AG09309 (cell line): ENCODE results near the gene RNF2.

Source experiments
- DNase-seq: peaks from one replicate; pipeline ENCODE4 v3.0.0-alpha.2; 2010; ENCODE audit warnings: low read depth
- H3K4me3 ChIP-seq: 2 replicates; pipeline ENCODE4 v1.5.1; 2011; ENCODE audit warnings: mild to moderate bottlenecking, low read depth, low read length, moderate library complexity; ENCODE audit not compliant: control insufficient read depth
- TF ChIP-seq, protein P1 (sequence below): IDR thresholded peaks from 2 replicates; pipeline ENCODE4 v1.5.1; 2011; ENCODE audit warnings: mild to moderate bottlenecking, low read depth, low read length, inconsistent platforms; ENCODE audit not compliant: insufficient read depth, control insufficient read depth; ENCODE audit errors: missing control alignments

The RNF2 gene

DNA sequence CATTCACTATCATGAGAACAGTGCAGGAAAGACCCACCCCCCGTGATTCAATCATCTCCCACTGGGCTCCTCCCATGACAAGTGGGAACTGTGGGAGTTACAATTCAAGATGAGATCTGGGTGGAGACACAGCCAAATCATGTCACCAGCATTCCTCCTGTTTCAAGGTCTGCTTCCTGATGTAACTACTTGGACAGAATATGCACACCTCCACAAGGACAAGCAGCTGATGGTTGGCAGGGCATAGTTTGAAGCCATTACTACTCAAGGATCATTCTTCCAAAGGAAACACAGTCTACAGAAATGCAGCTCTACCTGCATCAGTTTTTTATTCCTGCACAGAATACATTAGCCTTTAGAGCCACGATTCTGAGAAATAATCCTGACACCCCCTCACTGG lies 28.5 kb upstream of the RNF2 start:
- no peak for DNase-seq
- no peak overlapping the region for H3K4me3 ChIP-seq

DNA sequence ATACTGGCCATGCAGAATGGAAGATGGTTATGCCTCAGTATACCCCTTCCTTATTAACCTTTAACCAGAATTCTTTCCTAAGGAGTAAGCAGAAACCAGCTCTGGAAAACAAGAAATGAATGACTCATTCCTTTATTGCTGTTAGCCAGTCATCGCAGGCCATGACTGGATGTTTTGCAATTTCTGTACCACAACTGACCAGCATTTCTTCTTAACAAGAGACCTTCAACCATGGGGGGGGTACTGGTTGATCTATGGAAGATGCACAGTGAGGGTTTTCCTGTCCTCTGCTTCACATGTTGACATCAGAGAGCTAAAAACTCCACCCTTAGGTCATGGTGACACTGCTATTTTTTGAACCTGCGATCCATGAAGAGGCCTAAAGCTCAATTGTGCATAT lies 28.0 kb upstream of the RNF2 start:
- DNase-seq: peak; percentile 80
- TF ChIP-seq, protein P1, sequence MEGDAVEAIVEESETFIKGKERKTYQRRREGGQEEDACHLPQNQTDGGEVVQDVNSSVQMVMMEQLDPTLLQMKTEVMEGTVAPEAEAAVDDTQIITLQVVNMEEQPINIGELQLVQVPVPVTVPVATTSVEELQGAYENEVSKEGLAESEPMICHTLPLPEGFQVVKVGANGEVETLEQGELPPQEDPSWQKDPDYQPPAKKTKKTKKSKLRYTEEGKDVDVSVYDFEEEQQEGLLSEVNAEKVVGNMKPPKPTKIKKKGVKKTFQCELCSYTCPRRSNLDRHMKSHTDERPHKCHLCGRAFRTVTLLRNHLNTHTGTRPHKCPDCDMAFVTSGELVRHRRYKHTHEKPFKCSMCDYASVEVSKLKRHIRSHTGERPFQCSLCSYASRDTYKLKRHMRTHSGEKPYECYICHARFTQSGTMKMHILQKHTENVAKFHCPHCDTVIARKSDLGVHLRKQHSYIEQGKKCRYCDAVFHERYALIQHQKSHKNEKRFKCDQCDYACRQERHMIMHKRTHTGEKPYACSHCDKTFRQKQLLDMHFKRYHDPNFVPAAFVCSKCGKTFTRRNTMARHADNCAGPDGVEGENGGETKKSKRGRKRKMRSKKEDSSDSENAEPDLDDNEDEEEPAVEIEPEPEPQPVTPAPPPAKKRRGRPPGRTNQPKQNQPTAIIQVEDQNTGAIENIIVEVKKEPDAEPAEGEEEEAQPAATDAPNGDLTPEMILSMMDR: no peak
- no peak overlapping the region for H3K4me3 ChIP-seq

More for the DNA sequence above, 28.5 kb upstream of the RNF2 start:
- TF ChIP-seq, protein P1: no peak

DNA sequence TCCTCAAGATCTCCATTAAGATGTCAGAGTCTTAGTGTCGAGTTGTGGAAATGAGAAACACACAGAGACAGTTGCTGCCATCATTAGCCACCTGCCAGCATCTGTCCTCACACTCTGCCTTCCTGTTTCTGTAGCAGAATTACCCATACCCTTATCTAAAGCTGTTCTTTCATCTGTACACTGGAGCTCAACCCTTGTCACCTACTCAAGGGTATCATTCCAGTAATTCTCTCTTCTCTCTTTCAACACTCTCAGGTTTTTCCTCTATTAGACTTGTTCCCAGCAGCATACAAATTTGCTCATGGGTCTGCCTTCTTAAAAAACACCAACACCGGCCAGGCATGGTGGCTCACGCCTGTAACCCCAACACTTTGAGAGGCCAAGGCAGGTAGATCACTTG lies 27.4 kb upstream of the RNF2 start:
- H3K4me3 ChIP-seq: no peak overlapping the region
- TF ChIP-seq, protein P1: no peak
- no peak for DNase-seq

DNA sequence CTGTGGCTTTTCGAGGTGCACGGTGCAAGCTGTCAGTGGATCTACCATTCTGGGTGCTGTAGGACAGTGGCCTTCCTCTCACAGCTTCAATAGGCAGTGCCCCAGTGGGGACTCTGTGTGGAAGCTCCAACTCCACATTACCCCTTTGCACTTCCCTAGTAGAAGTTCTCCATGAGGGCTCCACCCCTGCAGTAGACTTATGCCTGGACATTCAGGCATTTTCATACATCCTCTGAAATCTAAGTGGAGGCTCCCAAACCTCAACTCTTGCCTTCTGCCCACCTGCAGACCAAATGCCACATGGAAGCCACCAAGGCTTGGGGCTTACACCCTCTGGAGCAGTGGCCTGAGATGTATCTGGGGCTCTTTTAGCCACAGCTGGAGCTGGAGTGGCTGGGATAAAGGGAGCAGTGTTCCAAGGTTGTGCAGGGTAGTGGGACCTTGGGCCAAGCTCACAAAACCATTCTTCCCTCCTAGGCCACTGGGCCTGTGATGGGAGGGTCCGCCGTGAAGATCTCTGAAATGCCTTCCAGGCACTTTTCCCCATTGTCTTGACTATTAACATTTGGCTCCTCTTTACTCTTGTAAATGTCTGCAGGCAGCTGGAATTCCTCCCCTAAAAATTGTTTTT lies 18.0 kb upstream of the RNF2 start:
- no peak overlapping the region for H3K4me3 ChIP-seq
- TF ChIP-seq, protein P1: no peak

DNA sequence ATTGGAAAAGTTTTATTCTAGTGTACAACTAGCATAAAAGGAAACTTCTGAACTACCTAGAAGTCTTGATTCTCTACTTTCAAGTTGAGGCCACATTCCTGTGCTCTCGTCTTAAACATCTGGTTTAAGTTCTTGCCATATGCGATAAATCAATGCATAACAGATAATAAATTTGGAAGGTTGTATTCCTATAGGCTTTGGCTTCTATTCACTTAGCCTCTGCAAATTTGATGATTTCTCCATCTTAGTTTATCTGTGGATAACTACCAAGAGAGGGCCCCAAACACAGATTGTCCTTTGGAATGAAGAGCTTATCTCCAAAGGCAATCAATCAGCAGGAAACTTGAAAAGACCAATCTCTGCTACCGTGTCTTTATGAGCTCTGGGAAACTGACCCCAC lies 11.7 kb upstream of the RNF2 start:
- TF ChIP-seq, protein P1: no peak
- no peak overlapping the region for H3K4me3 ChIP-seq
- DNase-seq: no peak

More for the DNA sequence above, 18.0 kb upstream of the RNF2 start:
- no peak for DNase-seq

DNA sequence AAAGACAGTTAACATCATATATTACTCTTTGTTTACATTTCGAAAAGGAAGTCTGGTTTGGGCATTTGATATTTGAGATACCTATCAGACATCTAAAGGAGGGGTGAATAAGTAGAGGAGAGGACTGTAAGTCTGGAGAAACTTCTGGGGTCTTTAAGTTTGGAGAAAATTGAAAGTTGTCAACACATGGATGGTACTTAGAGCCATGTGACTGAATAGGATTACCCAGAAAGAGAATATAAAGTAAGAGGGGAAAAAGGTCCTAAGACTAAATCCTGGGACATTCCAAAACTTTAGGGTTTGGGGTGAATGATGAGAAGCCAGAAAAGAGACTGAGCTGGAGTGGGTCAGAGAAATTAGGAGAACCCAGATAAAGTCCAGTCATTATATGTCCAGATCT lies 10.1 kb upstream of the RNF2 start:
- no peak for DNase-seq
- no peak overlapping the region for H3K4me3 ChIP-seq
- TF ChIP-seq, protein P1: no peak
